Vagina (tissue), 2 donors: Measurements from ENCODE around the gene FBXL4. TPM values are rescaled to one million over a fixed set of nuclear protein-coding genes. Genes with fewer than 3 reads are reported as not detected.

Experiments used
- DNase-seq, 2 donors: peaks; one replicate each; pipeline ENCODE4 v3.0.0-alpha.2; 2017; ENCODE audit errors: extremely low spot score in 2 of 2
- H3K27ac ChIP-seq: fragments of 200-600 bp; sonication (generic); one replicate; pipeline ENCODE4 v1.5.1; 2019
- H3K27me3 ChIP-seq: fragments of 200-600 bp; sonication (generic); one replicate; pipeline ENCODE4 v1.5.1; 2019
- H3K36me3 ChIP-seq, 2 donors: fragments of 200-600 bp; sonication (generic); one replicate each; pipeline ENCODE4 v1.5.1; 2017 to 2019
- H3K4me1 ChIP-seq: fragments of 200-600 bp; sonication (generic); one replicate; pipeline ENCODE4 v1.5.1; 2019
- H3K4me3 ChIP-seq, 2 donors: fragments of 200-600 bp; sonication (generic); 1 replicate in 1 of 2; 2 replicates in 1 of 2; pipeline ENCODE4 v1.5.1; 2016 to 2019
- H3K9me3 ChIP-seq: fragments of 200-600 bp; sonication (generic); one replicate; pipeline ENCODE4 v1.5.1; 2019
- POLR2A ChIP-seq, 2 donors: fragments of 450-650 bp; IDR thresholded peaks; one replicate each; pipeline ENCODE4 v1.6.1; 2017; ENCODE audit warnings: antibody characterized with exemption in 2 of 2, mild to moderate bottlenecking in 2 of 2, moderate library complexity in 2 of 2
- POLR2AphosphoS5 ChIP-seq, 2 donors: sonication (generic); formaldehyde crosslinking; IDR thresholded peaks; one replicate each; pipeline ENCODE4 v1.9.0; 2017; ENCODE audit warnings: antibody characterized with exemption in 2 of 2, mild to moderate bottlenecking in 2 of 2, low read depth in 1 of 2; ENCODE audit not compliant: insufficient read depth in 1 of 2
- intact Hi-C: fragments of 100-400 bp; cut with DNase I; formaldehyde crosslinking; loops from one replicate; pipeline ENCODE4 v1.15.1; 2023
- total RNA-seq: library from RNA; depleted of rRNA; stranded (reverse); fragments of >200 nt; gene quantifications from one replicate; pipeline ENCODE4 v1.2.3, GENCODE V29; 2016
- TF ChIP-seq, protein P1 (sequence below), 3 experiments: fragments of 450-650 bp in 2 of 3; fragments of 200-600 bp in 1 of 3; sonication (generic) in 1 of 3; IDR thresholded peaks; one replicate each; pipeline ENCODE4 v1.5.1; 2017 to 2019; ENCODE audit warnings: antibody characterized with exemption in 3 of 3, mild to moderate bottlenecking in 2 of 3, moderate library complexity in 2 of 3

Gene FBXL4
- total RNA-seq, 1 donor from 2014 or later: 17.7 TPM

DNA sequence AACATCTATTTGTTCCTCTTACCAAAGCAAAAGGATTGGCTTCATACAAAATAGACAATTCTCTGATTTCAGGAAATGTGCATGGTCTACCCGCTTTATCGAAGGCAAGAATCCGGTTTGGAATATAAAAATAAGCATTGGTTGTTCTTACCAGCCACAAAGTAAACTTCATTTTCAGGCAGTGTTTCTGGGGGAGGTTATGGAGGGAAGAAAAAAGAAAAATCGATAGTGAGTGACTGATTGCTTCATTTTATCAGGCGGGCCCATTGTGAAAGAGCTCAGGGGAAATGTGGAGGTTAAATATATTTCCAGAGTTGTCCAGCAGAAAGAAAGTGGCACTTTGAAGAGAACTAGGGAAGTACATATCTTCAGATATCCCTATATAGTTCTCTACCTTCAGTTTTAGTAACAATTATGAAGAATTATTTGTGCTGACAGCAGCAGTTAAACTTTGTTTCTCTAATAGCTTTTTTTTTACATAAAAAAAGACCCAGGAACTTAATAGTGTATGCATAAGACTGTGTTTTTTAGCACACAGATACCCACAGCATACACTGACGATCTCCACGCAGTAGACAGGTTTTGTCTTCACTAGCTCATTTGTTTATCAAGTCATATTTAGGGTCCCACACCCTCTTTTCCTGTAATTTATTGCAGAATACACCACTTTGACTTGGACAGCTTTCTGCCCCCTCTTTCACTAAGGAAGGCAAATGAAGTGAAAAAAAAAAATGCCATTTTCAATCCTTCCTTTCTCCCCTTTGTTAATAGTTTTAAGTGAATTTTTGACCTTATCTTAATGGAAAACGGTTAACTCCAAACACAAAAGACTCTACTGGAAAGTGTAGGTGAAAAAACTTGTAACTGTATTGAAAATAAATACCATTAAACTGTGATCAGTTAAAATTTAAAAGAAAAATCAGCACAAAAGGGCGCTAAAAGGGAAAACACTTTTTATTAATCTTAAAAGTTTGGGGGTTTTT is 110.5 kb downstream of the FBXL4 start:
- no peak for DNase-seq
- H3K36me3 ChIP-seq: no peaks in the 10 kb centered on the region
- no peak for TF ChIP-seq POLR2AphosphoS5 (IDR thresholded peaks at IDR 0.05; ENCODE audit: insufficient read depth in 1 of 2, low read depth in 1 of 2)
- TF ChIP-seq, protein P1, sequence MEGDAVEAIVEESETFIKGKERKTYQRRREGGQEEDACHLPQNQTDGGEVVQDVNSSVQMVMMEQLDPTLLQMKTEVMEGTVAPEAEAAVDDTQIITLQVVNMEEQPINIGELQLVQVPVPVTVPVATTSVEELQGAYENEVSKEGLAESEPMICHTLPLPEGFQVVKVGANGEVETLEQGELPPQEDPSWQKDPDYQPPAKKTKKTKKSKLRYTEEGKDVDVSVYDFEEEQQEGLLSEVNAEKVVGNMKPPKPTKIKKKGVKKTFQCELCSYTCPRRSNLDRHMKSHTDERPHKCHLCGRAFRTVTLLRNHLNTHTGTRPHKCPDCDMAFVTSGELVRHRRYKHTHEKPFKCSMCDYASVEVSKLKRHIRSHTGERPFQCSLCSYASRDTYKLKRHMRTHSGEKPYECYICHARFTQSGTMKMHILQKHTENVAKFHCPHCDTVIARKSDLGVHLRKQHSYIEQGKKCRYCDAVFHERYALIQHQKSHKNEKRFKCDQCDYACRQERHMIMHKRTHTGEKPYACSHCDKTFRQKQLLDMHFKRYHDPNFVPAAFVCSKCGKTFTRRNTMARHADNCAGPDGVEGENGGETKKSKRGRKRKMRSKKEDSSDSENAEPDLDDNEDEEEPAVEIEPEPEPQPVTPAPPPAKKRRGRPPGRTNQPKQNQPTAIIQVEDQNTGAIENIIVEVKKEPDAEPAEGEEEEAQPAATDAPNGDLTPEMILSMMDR (IDR thresholded peaks at IDR 0.05): no peak
- no peak for TF ChIP-seq POLR2A (IDR thresholded peaks at IDR 0.05)
- H3K27me3 ChIP-seq: peaks cover 21% of the 10 kb centered on the region
- intact Hi-C loops: no loop called here
- no peaks in the 10 kb centered on the region for H3K9me3 ChIP-seq
- no peak overlapping the region for H3K4me3 ChIP-seq
- no peak overlapping the region for H3K27ac ChIP-seq
- peaks cover 38% of the 10 kb centered on the region for H3K4me1 ChIP-seq

DNA sequence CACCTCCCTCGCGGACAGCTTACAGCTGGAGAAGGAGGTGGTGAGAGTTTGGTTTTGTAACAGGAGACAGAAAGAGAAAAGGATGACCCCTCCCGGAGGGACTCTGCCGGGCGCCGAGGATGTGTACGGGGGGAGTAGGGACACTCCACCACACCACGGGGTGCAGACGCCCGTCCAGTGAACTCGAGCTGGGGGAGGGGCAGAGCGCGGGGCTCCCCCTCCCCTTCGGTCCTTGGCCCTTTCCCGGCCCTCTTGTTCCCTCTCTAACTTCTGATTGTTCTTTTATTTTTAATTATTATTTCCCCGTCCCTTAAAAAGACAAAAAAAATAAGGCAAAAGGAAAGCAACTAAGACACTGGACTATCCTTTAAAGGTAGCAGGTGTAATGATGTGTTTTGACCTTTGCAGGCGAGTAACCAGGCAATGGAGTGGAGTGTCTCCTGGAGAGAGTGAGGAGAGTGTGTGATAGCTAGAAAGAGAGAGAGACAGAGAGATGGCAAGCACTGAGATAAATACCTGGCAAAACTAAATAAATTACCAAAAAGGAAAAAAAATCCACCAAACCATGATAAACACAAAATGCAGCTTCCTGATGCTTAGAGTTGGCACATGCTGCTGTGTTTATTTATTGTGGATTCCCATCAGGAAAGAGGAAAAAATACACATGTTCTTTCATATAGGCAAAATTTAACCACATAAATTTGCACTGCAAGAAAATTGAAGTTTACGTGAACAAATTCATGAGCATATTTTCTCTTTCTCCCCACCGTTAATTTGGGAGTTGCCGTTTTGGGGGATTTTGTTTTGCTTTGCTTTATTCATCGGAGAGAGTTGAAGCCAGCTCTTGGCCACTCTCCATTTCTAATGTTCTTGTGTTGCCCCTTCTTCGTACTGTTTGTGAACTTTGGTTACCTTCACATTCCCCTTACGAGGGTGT is 111.5 kb downstream of the FBXL4 start:
- Histone ChIP-seq H3K4me3 (peak overlapping the region in 1 of 2 donors; percentile 64), H3K36me3 (no peaks in the 10 kb centered on the region), H3K9me3 (no peaks in the 10 kb centered on the region), H3K27me3 (peaks cover 21% of the 10 kb centered on the region), H3K27ac (no peak overlapping the region), H3K4me1 (peaks cover 48% of the 10 kb centered on the region)
- DNase-seq: no peak
- intact Hi-C loops: no loop called here
- TF ChIP-seq, protein P1 (IDR thresholded peaks at IDR 0.05): no peak

DNA sequence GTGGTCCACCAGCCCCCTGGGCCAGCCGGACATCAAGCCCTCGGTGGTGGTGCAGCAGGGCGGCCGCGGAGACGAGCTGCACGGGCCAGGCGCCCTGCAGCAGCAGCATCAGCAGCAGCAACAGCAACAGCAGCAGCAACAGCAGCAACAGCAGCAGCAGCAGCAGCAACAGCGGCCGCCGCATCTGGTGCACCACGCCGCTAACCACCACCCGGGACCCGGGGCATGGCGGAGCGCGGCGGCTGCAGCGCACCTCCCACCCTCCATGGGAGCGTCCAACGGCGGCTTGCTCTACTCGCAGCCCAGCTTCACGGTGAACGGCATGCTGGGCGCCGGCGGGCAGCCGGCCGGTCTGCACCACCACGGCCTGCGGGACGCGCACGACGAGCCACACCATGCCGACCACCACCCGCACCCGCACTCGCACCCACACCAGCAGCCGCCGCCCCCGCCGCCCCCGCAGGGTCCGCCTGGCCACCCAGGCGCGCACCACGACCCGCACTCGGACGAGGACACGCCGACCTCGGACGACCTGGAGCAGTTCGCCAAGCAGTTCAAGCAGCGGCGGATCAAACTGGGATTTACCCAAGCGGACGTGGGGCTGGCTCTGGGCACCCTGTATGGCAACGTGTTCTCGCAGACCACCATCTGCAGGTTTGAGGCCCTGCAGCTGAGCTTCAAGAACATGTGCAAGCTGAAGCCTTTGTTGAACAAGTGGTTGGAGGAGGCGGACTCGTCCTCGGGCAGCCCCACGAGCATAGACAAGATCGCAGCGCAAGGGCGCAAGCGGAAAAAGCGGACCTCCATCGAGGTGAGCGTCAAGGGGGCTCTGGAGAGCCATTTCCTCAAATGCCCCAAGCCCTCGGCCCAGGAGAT is 112.4 kb downstream of the FBXL4 start:
- Histone ChIP-seq H3K27ac (no peak overlapping the region), H3K4me1 (peaks cover 51% of the 10 kb centered on the region), H3K4me3 (peak overlapping the region; percentile 52 to 64), H3K36me3 (no peaks in the 10 kb centered on the region), H3K27me3 (peaks cover 21% of the 10 kb centered on the region), H3K9me3 (no peaks in the 10 kb centered on the region)
- no peak for DNase-seq
- TF ChIP-seq, protein P1 (IDR thresholded peaks at IDR 0.05): no peak
- no peak for TF ChIP-seq POLR2A (IDR thresholded peaks at IDR 0.05)
- TF ChIP-seq POLR2AphosphoS5 (IDR thresholded peaks at IDR 0.05; ENCODE audit: insufficient read depth in 1 of 2, low read depth in 1 of 2): no peak
- intact Hi-C loops: no loop called here

DNA sequence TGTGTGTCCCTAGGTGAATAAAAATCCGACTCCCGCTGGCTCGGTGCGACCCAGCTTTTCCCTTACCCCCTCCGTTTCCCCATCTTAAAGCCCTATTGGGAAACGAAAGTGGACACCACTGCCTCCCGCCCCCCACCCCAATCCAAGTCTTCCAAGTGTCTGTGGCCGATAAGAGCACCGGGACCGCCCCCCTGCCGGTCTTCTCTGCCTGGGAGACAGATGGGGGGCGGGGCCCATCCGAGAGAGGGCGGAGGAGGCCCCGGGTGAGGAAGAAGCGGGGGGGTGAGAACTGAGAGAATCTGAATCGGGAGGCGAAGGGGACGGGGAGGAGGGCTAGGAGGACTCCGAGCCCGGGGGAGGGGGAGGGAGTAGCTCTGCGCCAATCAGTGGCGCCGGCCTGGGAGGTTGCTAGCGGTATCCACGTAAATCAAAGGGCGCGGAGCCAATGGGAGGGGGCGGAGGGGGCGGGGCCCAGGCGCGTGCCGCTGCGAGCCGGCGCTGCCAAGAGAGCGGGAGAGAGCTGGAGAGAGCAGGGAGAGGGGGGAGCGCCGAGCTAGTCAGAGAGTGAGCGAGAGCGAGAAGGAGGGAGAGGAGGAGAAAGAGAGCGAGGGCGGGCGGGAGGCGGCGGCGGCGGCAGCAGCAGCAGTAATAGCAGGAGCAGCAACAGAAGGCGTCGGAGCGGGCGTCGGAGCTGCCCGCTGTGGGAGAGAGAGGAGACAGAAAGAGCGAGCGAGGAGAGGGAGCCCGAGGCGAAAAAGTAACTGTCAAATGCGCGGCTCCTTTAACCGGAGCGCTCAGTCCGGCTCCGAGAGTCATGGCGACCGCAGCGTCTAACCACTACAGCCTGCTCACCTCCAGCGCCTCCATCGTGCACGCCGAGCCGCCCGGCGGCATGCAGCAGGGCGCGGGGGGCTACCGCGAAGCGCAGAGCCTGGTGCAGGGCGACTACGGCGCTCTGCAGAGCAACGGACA is 113.4 kb downstream of the FBXL4 start, which contains the start of gene POU3F2:
Gene POU3F2 (plus strand): TSS at position 515 of the 972 bp plus-strand sequence. CDS start 300 bp downstream, at position 815.
- H3K27me3 ChIP-seq: peaks cover 21% of the 10 kb centered on the region
- intact Hi-C loops: no loop called here
- peak within 1 kb of the TSS; percentile 52 to 64 for H3K4me3 ChIP-seq
- no peaks in the 10 kb centered on the region for H3K36me3 ChIP-seq
- TF ChIP-seq POLR2A (IDR thresholded peaks at IDR 0.05) (no peak), POLR2AphosphoS5 (IDR thresholded peaks at IDR 0.05; ENCODE audit: insufficient read depth in 1 of 2, low read depth in 1 of 2) (no peak)
- TF ChIP-seq, protein P1 (IDR thresholded peaks at IDR 0.05): no peak
- DNase-seq: no peak
- no peaks in the 10 kb centered on the region for H3K9me3 ChIP-seq
- H3K4me1 ChIP-seq: peaks cover 51% of the 10 kb centered on the region
- no peak within 1 kb of the TSS for H3K27ac ChIP-seq
